Regular cardiac myocyte (primary cell): Measurements from ENCODE around the gene PGBD5. TPM values are rescaled to one million over a fixed set of nuclear protein-coding genes. Genes with fewer than 3 reads are reported as not detected.

Experiments used
- total RNA-seq: library from RNA; depleted of rRNA; stranded (reverse); fragments of >200 nt; gene quantifications from 2 replicates; pipeline ENCODE4 v1.2.3, GENCODE V29; 2014

PGBD5 gene
- total RNA-seq, result under 0.01 TPM in 2 replicates

GRCh38 chr1:230426246-230427093 lies at the start of gene PGBD5:
Gene PGBD5, minus strand, starts transcription at chr1:230426332. Its CDS starts 404 bp downstream, at chr1:230425928.

Other genes with a start within 250 kb of the PGBD5 start
- gene COG2, start 216.1 kb upstream of the PGBD5 start, total RNA-seq, result 16.3 and 20.3 TPM in 2 replicates